Astrocyte (in vitro differentiated cells and primary cell): Measurements from ENCODE around the gene ARHGAP11A.

Experiments
- EZH2 ChIP-seq: IDR thresholded peaks from 2 replicates; pipeline ENCODE4 v1.6.1; 2012; ENCODE audit warnings: mild to moderate bottlenecking, low read length, inconsistent platforms; ENCODE audit not compliant: insufficient read depth
- TF ChIP-seq, protein P1 (sequence below): IDR thresholded peaks from 2 replicates; pipeline ENCODE4 v1.5.1; 2011; ENCODE audit warnings: low read depth, mild to moderate bottlenecking, inconsistent platforms, low read length, moderate library complexity; ENCODE audit not compliant: insufficient read depth

DNA sequence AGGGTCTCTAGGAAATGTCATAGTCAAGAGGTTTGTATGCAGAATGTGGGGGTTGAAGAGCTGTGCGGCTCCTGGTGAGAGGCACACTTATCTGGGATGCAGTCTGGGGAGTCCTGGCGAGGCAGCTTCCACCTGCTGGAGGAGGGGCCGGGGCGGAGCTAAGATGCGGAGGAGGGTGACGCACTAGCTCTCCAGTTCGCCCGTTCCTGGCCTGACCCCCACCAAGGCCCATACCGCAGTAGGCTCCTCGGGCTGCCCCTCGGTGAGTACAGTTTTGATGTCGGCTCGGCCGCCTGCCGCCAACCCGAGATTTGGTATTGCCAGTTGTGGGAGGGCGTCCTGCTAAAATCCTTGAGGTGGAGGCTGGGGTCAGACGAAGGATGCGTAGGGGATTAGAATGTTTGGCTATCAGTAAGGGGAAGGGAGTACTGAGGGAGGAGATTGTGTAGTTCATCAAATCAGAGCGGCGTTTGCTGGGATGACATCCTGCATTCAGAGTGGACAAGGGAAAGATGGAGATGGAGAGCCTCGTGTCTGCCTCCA is 26.3 kb downstream of the ARHGAP11A start, which contains the start of gene SCG5:
- TF ChIP-seq, protein P1, sequence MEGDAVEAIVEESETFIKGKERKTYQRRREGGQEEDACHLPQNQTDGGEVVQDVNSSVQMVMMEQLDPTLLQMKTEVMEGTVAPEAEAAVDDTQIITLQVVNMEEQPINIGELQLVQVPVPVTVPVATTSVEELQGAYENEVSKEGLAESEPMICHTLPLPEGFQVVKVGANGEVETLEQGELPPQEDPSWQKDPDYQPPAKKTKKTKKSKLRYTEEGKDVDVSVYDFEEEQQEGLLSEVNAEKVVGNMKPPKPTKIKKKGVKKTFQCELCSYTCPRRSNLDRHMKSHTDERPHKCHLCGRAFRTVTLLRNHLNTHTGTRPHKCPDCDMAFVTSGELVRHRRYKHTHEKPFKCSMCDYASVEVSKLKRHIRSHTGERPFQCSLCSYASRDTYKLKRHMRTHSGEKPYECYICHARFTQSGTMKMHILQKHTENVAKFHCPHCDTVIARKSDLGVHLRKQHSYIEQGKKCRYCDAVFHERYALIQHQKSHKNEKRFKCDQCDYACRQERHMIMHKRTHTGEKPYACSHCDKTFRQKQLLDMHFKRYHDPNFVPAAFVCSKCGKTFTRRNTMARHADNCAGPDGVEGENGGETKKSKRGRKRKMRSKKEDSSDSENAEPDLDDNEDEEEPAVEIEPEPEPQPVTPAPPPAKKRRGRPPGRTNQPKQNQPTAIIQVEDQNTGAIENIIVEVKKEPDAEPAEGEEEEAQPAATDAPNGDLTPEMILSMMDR: no peak
- TF ChIP-seq EZH2: no peak
